ENCODE measurements around the gene SLC25A6.
"Not testable (repeated sequence)": the region's sequence is repeated elsewhere in the genome, so short reads cannot be mapped to it uniquely, and the experiment has no call there.

Gene SLC25A6

GRCh38 chrX:1354036-1355019 lies 37.6 kb downstream of the SLC25A6 start:
- Histone ChIP-seq H2AFZ (ENCODE audit: low read depth) (no peak overlapping the region), H4K20me1 (ENCODE audit: insufficient read depth) (no peaks in the 10 kb centered on the region), H3K4me3 (IDR thresholded peaks at IDR 0.05; ENCODE audit: insufficient read depth, low read depth, low read length) (no peak overlapping the region), H3K79me2 (ENCODE audit: insufficient read depth, low read depth) (no peaks in the 10 kb centered on the region), H3K4me2 (no peak overlapping the region), H3K36me3 (ENCODE audit: insufficient read depth) (no peaks in the 10 kb centered on the region), H3K9ac (no peak overlapping the region), H3K4me1 (ENCODE audit: low read depth, poor library complexity, severe bottlenecking) (no peaks in the 10 kb centered on the region), H3K27me3 (ENCODE audit: insufficient read depth, low read depth) (no peaks in the 10 kb centered on the region), H3K27ac (no peak overlapping the region)
- no peak for TF ChIP-seq CTCF (conservative IDR thresholded peaks at IDR 0.05; ENCODE audit: low read depth, low read length)

- H4K20me1 ChIP-seq (ENCODE audit: insufficient read depth): no peaks in the 10 kb centered on the region
- no peak overlapping the region for H2AFZ ChIP-seq (ENCODE audit: low read depth)
- no peaks in the 10 kb centered on the region for H3K4me1 ChIP-seq (ENCODE audit: low read depth, poor library complexity, severe bottlenecking)
- H3K27ac ChIP-seq: no peak overlapping the region
- TF ChIP-seq CTCF (conservative IDR thresholded peaks at IDR 0.05; ENCODE audit: low read depth, low read length): no peak
- H3K4me2 ChIP-seq: no peak overlapping the region
- no peak overlapping the region for H3K9ac ChIP-seq
- no peaks in the 10 kb centered on the region for H3K36me3 ChIP-seq (ENCODE audit: insufficient read depth)
- H3K79me2 ChIP-seq (ENCODE audit: insufficient read depth, low read depth): no peaks in the 10 kb centered on the region
- no peaks in the 10 kb centered on the region for H3K27me3 ChIP-seq (ENCODE audit: insufficient read depth, low read depth)
- no peak overlapping the region for H3K4me3 ChIP-seq (IDR thresholded peaks at IDR 0.05; ENCODE audit: insufficient read depth, low read depth, low read length)
These were observed 39.8 kb downstream of the SLC25A6 start for GRCh38 chrX:1351981-1352714.

- H3K4me1 ChIP-seq (ENCODE audit: low read depth, poor library complexity, severe bottlenecking); H2AFZ ChIP-seq (ENCODE audit: low read depth); H3K36me3 ChIP-seq (ENCODE audit: insufficient read depth); H4K20me1 ChIP-seq (ENCODE audit: insufficient read depth); H3K4me3 ChIP-seq (IDR thresholded peaks at IDR 0.05; ENCODE audit: insufficient read depth, low read depth, low read length); H3K27me3 ChIP-seq (ENCODE audit: insufficient read depth, low read depth); H3K9ac ChIP-seq; H3K79me2 ChIP-seq (ENCODE audit: insufficient read depth, low read depth); H3K4me2 ChIP-seq; H3K27ac ChIP-seq: not testable (repeated sequence)
These were observed 42.3 kb downstream of the SLC25A6 start for GRCh38 chrX:1349606-1350005.

GRCh38 chrX:1341545-1342184 lies 50.2 kb downstream of the SLC25A6 start:
- Histone ChIP-seq H3K36me3 (ENCODE audit: insufficient read depth) (no peaks in the 10 kb centered on the region), H4K20me1 (ENCODE audit: insufficient read depth) (no peaks in the 10 kb centered on the region), H2AFZ (ENCODE audit: low read depth) (no peak overlapping the region), H3K27me3 (ENCODE audit: insufficient read depth, low read depth) (no peaks in the 10 kb centered on the region), H3K4me1 (ENCODE audit: low read depth, poor library complexity, severe bottlenecking) (no peaks in the 10 kb centered on the region), H3K79me2 (ENCODE audit: insufficient read depth, low read depth) (no peaks in the 10 kb centered on the region), H3K4me3 (IDR thresholded peaks at IDR 0.05; ENCODE audit: insufficient read depth, low read depth, low read length) (no peak overlapping the region), H3K4me2 (no peak overlapping the region), H3K27ac (no peak overlapping the region), H3K9ac (no peak overlapping the region)
- TF ChIP-seq CTCF (conservative IDR thresholded peaks at IDR 0.05; ENCODE audit: low read depth, low read length): no peak
